T-helper 1 cell (primary cell): ENCODE results near the gene ZEB2.
A peak's percentile ranks its signal among the peaks of the same experiment; 100 is the strongest.

Experiments
- DNase-seq, 5 donors: peaks; one replicate each; pipeline ENCODE4 v3.0.0-alpha.2; 2012 to 2020

Gene ZEB2

DNA sequence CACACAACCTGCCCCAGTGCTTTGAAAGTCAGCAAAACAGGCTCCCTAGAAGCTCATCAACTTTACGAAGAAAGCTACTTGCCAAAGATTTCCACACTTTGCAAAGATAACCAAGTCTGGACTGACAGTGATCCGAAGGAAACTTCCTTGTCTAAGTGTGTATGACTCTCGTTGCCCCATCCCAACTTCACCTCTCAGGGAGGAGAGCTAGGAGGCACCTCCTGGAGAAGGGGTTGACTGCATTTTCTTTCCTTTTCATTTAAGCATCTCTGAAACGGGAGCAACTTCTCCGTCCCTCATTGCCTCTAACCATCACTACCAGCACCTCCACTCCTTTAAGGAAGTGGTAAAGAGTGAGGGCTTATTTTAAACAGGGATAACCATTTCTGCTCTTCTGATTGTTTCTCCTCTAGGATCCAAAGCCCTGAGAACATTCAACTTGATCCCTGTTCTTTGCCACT, 7.0 kb downstream of the ZEB2 start:
- DNase-seq, result no peak

- no peak for DNase-seq
These were observed 7.4 kb downstream of the ZEB2 start for GRCh38 chr2:144512470-144512869.

GRCh38 chr2:144511937-144512336, 8.0 kb downstream of the ZEB2 start:
- no peak for DNase-seq

GRCh38 chr2:144511226-144511810, 8.6 kb downstream of the ZEB2 start:
- no peak for DNase-seq

GRCh38 chr2:144510294-144510991, 9.5 kb downstream of the ZEB2 start:
- DNase-seq, result peak in 1 of 5 donors; percentile 70

- no peak for DNase-seq
These were observed 10.1 kb downstream of the ZEB2 start for GRCh38 chr2:144509879-144510221.

DNA sequence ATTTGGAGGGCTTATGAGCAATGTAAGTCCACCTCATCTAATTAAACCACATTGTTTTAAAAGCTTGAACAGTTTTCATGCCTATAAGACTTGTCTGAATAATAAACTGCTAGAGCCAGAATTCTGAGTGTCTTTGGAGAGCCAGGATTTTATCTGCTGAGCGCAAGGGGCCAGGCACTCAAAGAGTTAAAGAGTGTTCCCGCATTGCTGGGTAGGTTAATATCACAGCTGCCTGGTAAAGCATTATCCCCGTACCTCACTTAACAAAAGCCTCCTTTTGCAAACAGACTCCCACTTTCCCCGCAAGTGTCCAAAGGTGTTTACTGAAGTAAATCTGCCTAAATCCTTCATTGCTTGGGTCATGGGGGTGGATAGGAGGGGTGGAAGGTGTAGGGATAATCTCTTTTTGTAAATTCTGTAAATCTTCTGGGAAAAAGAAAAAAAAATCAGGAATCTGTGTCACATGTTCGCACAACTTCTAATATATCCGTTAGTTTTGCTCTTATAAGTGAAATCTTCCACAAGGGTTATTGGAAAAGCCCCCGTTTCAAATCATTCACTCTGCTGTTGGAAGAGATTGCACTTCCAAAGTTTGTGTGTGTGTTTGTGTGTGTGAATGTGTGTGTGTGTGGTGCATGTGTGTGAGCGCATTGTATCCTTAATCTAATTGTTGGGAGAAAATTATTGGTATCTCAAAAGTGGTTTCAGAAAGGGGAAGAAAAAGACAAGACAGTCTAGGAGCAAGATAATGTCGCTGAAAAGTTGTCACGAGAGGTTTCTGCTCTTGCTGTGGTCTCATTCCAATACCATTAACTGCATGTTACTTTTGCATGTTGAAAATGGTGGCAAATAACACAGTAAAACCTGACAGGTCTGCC, 10.7 kb downstream of the ZEB2 start:
- DNase-seq, result no peak

- no peak for DNase-seq
These were observed 11.6 kb downstream of the ZEB2 start for GRCh38 chr2:144508172-144508851.

DNA sequence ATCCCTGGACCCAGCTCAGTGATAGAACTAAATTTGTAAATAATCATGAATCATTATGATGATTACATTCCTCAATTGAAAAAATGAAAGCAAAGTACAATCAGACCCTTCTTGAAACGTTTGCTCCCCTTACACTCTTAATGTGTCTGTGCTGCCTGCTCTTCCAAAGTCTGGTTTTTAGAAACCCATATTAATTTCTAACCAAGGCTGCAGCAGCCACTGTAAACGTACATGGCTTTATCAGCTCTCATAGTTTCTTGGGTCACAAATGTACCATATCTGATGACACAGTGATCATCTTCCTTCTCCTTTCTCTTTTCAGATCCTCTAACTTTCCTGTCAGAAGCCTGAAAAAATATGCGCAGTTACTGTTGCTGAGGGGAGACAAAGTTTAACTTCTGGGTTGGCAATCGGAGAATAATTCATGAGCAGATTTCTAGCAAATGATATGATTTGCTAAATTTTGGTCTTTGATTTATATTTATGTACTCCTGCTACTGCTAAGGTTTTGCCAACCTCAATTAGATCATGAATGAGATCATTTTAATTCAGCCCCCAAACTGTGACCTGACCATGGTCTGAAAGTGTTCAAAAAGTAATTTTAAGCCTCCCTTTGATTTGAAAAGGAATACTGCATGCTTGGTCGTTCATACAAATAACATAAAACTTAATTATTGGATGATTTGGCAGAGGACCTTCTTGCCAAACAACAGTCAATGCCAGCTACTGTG, 12.3 kb downstream of the ZEB2 start:
- DNase-seq, result no peak

DNA sequence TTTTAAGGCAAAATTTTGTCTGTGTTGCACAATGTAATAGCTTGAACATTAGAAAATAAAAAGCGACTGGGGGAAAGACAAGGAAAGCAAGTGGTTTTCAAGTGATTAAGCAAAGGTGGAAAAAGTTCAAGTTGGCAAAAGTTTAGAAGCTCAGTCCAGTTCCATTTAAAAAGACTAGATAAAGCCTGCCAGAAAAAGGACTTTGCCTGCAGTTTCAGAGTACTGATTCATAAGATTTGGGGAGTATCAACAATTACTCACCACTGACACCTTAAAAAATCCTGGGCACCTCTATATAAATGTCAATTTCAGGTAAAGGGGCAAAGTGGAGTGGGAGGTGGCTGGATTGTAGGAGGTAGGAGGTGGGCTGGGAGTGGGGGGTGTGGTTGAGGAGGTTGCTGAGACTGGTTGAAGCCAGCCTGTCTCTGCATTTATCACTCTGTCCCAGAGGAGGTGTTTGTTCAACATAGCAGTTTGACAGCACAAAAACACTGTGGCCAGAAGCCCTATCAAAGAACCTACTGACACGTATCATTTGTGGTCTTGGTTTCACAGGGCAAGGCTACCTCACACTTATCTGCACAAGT, 14.6 kb downstream of the ZEB2 start:
- peak in 1 of 5 donors; percentile 30 for DNase-seq

DNA sequence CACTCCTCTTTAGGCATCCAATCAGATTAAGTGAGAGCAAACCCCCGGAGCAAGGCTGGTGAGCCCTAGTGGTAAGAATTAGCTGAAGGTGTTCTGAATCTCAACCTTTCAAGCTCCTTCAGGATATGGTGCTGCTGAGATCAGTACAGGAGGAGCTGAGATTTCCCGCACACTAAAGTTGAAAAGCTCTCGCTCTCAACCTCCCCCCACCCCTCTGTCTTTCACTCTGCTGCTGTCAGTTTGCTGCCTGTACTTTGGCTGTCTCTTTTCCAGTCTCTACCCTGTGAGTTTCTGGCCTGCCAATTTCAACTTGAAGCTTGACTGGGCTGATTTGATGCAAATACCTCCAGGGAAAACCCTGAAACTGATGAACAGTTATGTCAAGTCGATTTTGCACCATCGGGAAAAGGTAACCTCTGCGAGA, 15.7 kb downstream of the ZEB2 start:
- no peak for DNase-seq

- DNase-seq, result no peak
These were observed 16.7 kb downstream of the ZEB2 start for GRCh38 chr2:144503242-144503641.

DNA sequence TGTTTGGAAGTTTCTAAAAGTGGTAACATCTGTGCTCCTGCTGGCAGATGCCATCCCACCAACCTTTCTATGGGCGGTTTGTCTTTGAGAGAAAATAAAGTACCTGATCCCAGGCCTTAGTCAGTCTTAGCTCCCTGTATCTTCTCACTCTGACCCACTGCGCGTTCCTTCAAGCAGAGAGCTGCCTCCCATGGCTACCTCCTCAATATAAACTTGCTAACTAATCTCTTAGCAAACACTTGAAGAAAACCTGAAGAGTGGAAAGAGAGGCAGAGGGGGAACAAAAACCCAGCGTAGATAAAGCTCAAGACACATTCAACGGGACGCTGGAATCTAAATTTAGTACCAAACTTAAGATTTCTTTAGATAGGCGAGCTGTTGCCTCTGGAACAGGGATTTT, 17.6 kb downstream of the ZEB2 start:
- DNase-seq, result no peak

DNA sequence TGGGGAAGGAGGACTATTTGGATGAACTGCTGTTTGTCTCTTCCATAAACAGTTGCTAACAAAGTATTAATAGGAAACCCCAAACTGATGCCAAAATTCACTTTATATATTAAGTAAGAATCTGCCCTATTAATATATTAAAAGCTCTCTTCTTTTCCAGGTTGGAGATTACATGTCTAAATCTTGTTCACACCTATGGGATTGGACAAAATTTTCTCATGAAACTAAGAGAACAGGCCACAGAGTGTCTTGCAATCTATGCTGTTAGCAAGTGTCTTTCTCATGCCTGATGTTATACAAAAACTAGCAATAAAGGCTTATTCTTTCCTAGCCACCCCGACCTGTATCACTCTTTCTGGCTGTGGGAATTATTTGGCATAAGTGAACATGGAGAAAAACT, 18.3 kb downstream of the ZEB2 start:
- no peak for DNase-seq

- no peak for DNase-seq
These were observed 18.8 kb downstream of the ZEB2 start for GRCh38 chr2:144501118-144501517.

GRCh38 chr2:144500563-144500962, 19.4 kb downstream of the ZEB2 start:
- DNase-seq, result peak in 1 of 5 donors; percentile 23

GRCh38 chr2:144498277-144498676, 21.6 kb downstream of the ZEB2 start:
- no peak for DNase-seq

DNA sequence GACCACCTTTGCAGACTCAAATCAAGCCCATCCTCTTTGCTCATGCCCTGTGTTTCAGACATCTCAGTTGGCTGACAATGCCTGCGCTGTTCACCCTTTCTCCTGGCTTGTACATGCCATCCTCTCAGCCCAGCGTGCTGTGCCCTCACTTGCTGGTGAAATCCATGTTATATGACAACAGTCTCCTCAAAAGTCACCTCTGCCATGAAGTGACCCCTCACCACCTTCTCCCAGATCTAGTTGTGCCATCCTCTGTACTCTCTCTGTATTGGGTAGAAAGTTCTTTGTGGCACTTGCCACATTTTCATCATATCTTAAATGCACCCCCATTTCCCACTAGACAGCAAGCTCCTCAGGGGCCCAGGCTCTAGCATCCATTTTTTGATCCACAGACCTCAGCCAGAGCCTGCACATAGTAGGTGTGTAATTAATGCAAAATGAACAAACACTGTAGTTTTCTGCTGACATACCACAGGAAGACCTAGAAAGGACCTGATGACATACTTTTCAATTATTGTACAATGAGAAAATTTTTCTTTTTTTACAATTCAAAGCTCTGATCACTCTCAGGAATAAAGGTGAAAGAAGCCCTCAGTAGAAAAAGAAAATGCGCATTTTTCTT, 22.8 kb downstream of the ZEB2 start:
- DNase-seq, result no peak

GRCh38 chr2:144496092-144496976, 23.6 kb downstream of the ZEB2 start:
- no peak for DNase-seq
